ENCODE data around the gene BPHL.
"Not testable (repeated sequence)": the region's sequence is repeated elsewhere in the genome, so short reads cannot be mapped to it uniquely, and the experiment has no call there.

Gene BPHL

GRCh38 chr6:3118353-3119039, at the start of gene BPHL:
BPHL (plus strand) TSS chr6:3118711; CDS start chr6:3118741, 30 bp downstream.
- DNase-seq (ENCODE audit: low spot score): peak; percentile 98

- no peak for DNase-seq (ENCODE audit: low spot score)
Observed at GRCh38 chr6:3071568-3071967, 46.9 kb upstream of the BPHL start.

GRCh38 chr6:3072798-3073197, 45.7 kb upstream of the BPHL start:
- DNase-seq (ENCODE audit: low spot score): no peak

- no peak for DNase-seq (ENCODE audit: low spot score)
Observed at GRCh38 chr6:3073382-3073781, 45.1 kb upstream of the BPHL start.

GRCh38 chr6:3075772-3076113, 42.8 kb upstream of the BPHL start:
- no peak for DNase-seq (ENCODE audit: low spot score)

GRCh38 chr6:3076320-3076719, 42.2 kb upstream of the BPHL start:
- no peak for DNase-seq (ENCODE audit: low spot score)

DNA sequence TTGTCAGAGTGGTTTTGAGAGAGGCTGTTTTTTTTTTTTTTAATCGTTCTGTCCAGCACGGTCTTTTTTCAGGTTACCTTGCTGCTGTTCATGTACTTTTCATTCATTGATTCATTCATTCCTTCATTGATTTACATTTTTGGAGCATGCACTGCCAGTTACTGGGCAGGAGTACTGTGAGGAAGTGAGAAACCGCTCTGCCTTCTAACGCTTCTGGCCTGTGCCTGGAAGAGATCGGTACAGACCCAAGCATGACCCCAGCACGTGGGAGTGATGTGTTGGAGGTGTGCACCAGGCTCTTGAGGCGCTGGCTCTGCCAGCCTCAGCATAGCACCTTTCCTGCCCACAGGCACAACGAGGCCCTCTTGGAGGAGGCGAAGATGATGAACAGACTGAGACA, 41.1 kb upstream of the BPHL start:
- no peak for DNase-seq (ENCODE audit: low spot score)

DNA sequence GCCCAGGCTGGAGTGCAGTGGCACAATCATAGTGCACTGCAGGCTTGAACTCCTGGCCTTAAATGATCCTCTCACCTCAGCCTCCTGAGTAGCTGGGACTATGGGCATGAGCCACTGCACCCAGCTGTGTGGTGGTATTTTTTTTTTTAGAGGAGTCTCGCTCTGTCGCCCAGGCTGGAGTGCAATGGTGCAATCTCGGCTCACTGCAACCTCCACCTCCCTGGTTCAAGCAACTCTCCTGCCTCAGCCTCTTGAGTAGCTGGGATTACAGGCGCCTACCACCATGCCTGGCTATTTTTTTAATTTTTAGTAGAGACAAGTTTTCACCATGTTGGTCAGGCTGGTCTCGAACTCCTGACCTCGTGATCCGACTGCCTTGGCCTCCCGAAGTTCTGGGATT, 39.6 kb upstream of the BPHL start:
- DNase-seq (ENCODE audit: low spot score): not testable (repeated sequence)

DNA sequence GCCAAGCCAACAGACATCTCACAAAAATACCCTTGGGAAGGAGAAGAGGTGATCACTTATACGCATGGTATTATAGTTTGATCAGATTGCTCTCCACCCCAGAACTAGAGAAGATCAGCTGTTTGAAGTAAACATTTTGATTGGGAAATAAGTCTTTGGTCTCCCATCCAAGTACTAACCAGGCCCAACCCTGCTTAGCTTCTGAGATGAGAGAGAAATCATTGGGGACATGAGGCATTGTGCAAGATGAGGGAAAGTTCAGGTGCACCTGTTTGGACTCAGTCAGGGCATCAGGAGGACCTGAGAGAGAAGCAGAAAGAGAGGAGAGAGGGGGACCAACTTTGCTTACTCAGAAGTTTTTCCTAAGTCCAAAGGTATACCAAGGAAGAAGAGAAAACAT, 38.8 kb upstream of the BPHL start:
- no peak for DNase-seq (ENCODE audit: low spot score)

DNA sequence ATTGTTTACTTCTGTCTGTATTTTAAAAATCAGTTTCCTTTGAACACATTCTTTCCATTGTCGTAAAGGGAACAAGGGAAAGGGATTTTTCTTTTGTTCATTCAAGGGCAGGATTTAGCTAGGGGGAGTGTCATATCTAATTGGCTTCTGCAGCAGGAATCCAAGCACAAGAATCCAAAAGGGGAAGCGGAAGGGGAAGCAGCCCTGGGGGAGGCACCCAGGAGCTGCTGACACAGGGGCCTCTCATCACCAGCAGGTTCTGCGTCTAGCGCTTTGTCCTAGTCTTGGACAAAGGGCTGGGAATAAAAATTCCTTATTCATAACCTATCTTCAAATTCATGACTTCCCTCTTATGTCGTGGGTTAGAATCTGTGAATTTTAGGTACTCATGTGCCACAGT, 36.6 kb upstream of the BPHL start:
- no peak for DNase-seq (ENCODE audit: low spot score)

DNA sequence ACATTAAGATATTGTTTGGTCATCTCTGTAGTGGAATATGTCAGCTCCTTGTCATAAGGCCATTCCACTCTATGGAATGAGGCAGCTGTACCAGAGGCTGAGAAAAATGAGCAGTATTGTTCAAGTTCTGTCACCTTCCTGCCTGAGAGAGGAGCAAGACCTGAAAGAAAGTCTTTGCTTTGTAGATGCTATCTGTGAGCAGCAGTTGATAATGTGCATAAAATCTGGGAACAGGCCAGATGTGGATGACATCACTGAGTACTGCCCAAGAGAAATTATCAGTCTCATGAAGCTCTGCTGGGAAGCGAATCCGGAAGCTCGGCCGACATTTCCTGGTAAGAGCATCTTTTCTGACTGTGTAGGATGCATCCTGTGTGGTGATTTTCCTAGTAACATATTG, 33.4 kb upstream of the BPHL start:
- no peak for DNase-seq (ENCODE audit: low spot score)

DNA sequence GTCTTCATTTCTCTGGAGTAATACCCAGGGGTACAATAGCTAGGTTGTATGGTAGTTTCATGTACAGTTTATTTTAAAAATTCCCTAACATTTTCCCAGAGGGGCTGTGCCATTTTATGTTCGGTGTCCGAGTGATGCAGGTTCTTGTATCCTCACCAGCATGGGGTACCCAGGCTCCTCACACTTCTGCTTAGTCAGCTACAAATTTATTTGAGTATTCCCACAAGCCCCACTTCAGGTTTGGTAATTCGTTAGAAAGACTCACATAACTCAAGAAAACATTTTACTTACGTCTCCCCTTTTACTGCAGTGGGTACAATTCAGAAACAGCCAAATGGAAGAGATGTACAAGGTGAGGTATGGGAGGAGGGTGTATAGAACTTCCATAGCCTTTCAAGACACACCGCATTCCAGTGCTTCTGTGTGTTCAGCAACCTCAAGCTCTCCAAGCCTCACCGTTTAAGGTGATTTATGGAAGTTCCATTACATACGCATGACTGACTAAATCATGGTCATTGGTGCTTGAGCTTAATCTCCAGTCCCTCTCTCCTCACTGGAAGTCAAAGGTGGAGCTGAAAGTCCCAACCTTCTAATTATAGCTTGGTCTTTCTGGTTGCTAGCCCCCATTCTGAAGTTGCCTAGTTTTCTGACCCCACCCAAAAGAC, 32.1 kb upstream of the BPHL start:
- DNase-seq (ENCODE audit: low spot score): no peak

- DNase-seq (ENCODE audit: low spot score): no peak
Observed at GRCh38 chr6:3088446-3088845, 30.1 kb upstream of the BPHL start.

DNA sequence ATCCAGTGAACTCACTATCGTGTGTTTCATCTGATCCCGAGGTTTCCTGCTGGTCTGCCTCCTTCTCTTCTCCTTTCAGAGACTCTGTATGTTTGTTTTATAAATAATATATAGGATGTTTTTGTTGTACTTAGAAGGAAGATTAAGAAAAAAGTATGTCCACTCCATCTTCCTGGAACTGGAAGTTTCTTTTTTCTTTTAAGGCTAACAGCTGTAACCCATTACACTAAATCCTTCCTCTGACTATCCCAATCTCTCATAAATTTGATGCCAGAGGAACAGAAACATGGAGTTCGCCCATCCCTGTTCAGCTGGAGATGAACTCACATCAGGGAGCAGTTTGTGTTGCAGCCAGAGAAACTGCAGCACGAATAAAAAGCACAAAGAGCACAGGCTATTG, 29.5 kb upstream of the BPHL start:
- no peak for DNase-seq (ENCODE audit: low spot score)

DNA sequence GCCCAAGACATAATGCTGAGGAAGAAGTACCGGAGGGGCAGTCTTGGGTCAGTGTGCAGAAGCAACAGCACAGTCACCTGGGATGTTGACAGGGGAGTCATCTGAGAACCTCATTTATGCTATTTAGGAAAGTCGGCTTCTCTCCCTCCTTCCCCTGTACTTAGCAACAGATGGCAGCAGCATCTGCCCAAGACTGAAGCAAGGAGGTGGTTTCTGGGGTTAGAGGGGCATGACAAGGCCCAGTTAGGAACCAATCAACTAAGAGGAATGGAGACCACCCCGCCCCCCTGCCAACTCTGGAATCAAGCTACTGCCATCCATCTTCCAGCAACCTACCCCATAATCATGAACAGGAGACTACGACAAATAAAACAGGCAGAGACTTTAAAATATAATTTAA, 28.5 kb upstream of the BPHL start:
- DNase-seq (ENCODE audit: low spot score): no peak

GRCh38 chr6:3094815-3095214, 23.7 kb upstream of the BPHL start:
- DNase-seq (ENCODE audit: low spot score): no peak

DNA sequence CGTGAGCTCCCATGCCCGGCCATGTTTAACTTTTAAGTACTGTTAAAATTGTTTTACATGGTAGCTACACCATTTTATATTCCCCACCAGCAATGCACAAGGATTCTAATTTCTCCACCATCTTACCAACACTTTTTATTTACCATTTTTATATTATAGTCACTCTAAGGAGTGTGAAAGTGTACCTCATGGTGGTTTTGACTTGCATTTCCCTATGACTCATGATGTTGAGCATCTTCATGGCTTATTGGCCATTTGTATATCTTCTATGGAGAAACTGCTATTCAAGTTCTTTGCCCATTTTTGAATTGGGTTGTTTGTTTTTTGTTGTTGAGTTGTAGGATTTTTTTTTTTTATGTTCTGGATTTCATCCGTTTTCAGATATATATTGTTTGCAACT, 15.6 kb upstream of the BPHL start:
- DNase-seq (ENCODE audit: low spot score): no peak

GRCh38 chr6:3108746-3109414, 9.6 kb upstream of the BPHL start:
- no peak for DNase-seq (ENCODE audit: low spot score)

- DNase-seq (ENCODE audit: low spot score): no peak
Observed at GRCh38 chr6:3109761-3110160, 8.8 kb upstream of the BPHL start.

DNA sequence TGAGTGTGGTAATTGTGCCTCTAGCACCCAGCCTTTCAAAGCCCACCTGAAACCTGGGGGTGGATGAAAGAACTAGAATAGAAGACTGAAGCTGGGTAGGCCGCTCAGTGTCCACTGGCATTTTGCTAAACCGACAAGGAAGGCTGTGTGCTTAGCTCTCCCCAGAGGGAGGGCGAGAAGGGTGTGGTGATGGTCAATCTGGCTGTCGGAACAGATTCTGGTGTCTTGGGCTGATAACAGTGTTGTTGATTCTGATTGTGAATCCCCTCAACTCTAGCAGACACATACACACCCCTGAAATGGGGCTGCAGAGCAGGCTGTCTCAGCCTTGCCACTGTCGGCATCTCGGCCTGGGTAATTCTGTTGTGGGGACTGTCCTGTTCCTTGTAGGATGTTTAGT, 4.1 kb upstream of the BPHL start:
- no peak for DNase-seq (ENCODE audit: low spot score)

- no peak for DNase-seq (ENCODE audit: low spot score)
Observed at GRCh38 chr6:3117912-3118352, 579 bp upstream of the BPHL start.

DNA sequence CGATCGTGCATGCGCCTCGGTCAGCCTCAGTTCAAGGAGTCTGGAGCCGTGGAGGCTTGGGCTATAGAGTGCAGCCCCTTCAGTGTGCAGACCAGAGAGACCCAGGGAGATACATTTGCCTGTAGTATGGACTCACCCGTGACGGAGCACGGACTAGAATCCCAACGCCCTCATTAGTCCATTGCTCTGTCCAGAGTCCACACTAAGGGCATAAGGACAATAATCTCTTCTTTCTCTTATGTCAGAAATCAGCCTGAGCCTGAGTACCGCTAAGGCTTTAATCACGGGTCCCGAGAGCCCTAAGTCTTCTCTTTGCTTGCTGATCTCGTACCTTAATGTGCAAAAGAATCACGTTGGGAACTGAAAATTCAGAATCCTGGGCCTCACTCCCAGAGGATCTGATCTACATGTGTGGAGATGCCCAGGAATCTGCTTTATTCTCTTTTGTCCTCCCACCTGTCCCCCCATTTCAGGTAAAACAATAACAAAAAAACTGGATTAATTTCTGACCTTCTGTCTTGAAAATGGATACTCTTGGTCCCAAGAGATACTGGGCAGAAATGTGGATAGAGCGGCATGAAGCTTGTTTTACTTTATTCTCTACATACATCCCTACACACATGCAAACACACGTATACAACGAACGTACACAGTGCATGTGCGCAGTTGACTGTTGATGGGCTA, 671 bp downstream of the BPHL start:
- DNase-seq (ENCODE audit: low spot score): peak; percentile 23

DNA sequence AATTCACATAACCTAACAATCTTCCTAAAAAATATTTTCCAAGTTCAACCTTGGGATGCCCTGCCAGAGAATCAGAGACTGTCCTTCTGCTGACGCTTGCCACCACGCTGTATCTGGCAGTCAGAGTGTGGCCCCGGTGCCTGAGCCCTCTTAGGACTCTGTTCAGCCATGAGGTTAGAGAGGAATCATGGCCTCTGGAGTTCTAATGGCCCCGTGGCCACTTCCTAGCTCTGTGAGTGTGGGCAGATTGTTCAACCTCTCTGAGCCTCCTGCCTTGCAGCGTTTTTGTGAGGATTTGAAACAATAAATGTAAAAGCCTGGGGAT, 2.2 kb downstream of the BPHL start:
- DNase-seq (ENCODE audit: low spot score): no peak
